AG04449 (cell line): Measurements from ENCODE around the gene CD59.
"Not testable (repeated sequence)": the region's sequence is repeated elsewhere in the genome, so short reads cannot be mapped to it uniquely, and the experiment has no call there.

ENCODE experiments used
- CTCF ChIA-PET: fragments of 350-600 bp; formaldehyde crosslinking; extraction: SDS; loops from one replicate; lab custom pipeline; 2021; ENCODE audit warnings: antibody characterized with exemption; lab: Yijun Ruan, JAX
- POLR2A ChIA-PET: fragments of 400-600, 350-600 bp; formaldehyde crosslinking; extraction: SDS; loops from one replicate; lab custom pipeline; 2020; ENCODE audit warnings: antibody characterized with exemption, inconsistent platforms; lab: Yijun Ruan, JAX
- DNase-seq: peaks from one replicate; pipeline ENCODE4 v3.0.0-alpha.2; 2010; ENCODE audit warnings: low read depth, low spot score
- H3K4me3 ChIP-seq: 2 replicates; pipeline ENCODE4 v1.5.1; 2011; ENCODE audit warnings: low read depth, mild to moderate bottlenecking, control low read depth, low read length
- CTCF ChIP-seq: IDR thresholded peaks from one replicate; pipeline ENCODE4 v1.5.1; 2011; ENCODE audit warnings: mild to moderate bottlenecking, moderate library complexity, low read length, control low read depth, inconsistent platforms; ENCODE audit not compliant: insufficient read depth; ENCODE audit errors: missing control alignments

Gene CD59

GRCh38 chr11:33713856-33714398 lies 22.3 kb downstream of the CD59 start:
- no peak overlapping the region for H3K4me3 ChIP-seq
- no peak for DNase-seq
- ChIA-PET POLR2A (no interaction called here), CTCF (interaction anchor here (0.8 to 6.7 kb wide), 3 partner anchors 10 to 89 kb away, joined by 3 to 50 read pairs (median 12); no protein-coding TSS in a partner anchor)
- no peak for TF ChIP-seq CTCF

- CTCF ChIA-PET = interaction anchor here (2.1 to 6.7 kb wide), 2 partner anchors 9 to 30 kb away, joined by 12 to 50 read pairs; no protein-coding TSS in a partner anchor
- no peak for TF ChIP-seq CTCF
Measured at GRCh38 chr11:33713151-33713855, 22.9 kb downstream of the CD59 start.

GRCh38 chr11:33712436-33712835 lies 23.8 kb downstream of the CD59 start:
- no peak for TF ChIP-seq CTCF
- no peak overlapping the region for H3K4me3 ChIP-seq
- POLR2A ChIA-PET = no interaction called here
- CTCF ChIA-PET = no interaction called here
- DNase-seq = no peak

More at GRCh38 chr11:33713151-33713855, 22.9 kb downstream of the CD59 start:
- no peak overlapping the region for H3K4me3 ChIP-seq
- POLR2A ChIA-PET = no interaction called here
- DNase-seq = no peak

- no peak overlapping the region for H3K4me3 ChIP-seq
- CTCF ChIA-PET = interaction anchor here (1.2 to 3.1 kb wide), 5 partner anchors 8 to 543 kb away, joined by 3 to 10 read pairs (median 6); no protein-coding TSS in a partner anchor
- DNase-seq = no peak
- TF ChIP-seq CTCF = no peak
- POLR2A ChIA-PET = interaction anchor here (0.5 to 0.7 kb wide), 2 partner anchors 16 to 44 kb away, joined by 3 read pairs; no protein-coding TSS in a partner anchor
Measured at GRCh38 chr11:33709466-33709865, 26.8 kb downstream of the CD59 start.

- CTCF ChIA-PET = interaction anchor here (0.6 to 3.1 kb wide), 5 partner anchors 11 to 542 kb away, joined by 3 to 10 read pairs (median 4); no protein-coding TSS in a partner anchor
- POLR2A ChIA-PET = interaction anchor here (0.5 to 0.7 kb wide), 2 partner anchors 15 to 44 kb away, joined by 3 read pairs; no protein-coding TSS in a partner anchor
- DNase-seq = no peak
- no peak overlapping the region for H3K4me3 ChIP-seq
- TF ChIP-seq CTCF = no peak
Measured at GRCh38 chr11:33708985-33709384, 27.2 kb downstream of the CD59 start.

DNA sequence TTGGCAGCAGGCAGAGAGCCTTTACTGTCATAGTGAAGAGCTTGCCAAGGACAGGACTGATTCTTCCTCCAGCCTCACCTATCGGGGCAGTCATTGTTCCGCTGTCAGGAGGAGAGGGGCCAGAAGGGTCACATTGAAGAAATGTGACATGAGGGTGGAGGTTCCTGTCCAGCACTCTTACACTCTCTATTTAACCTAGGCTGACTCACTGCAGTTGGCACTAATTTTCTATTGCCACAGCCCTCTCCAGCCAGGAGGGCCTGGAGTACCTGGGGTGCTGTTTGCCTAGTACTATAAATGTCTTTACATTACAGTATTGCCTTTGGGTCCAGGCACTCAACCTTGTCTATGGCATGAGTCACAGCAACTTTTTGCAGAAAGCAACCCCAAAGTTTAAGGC lies 28.4 kb downstream of the CD59 start:
- ChIA-PET POLR2A (interaction anchor here (0.9 kb wide), 1 partner anchor 15 kb away, joined by 3 read pairs; no protein-coding TSS in a partner anchor), CTCF (interaction anchor here (2.7 kb wide), 1 partner anchor 8 kb away, joined by 11 read pairs; no protein-coding TSS in a partner anchor)
- H3K4me3 ChIP-seq, DNase-seq: not testable (repeated sequence)
